ENCODE measurements around the gene CNPY1. TPM values are rescaled to one million over a fixed set of nuclear protein-coding genes. Genes with fewer than 3 reads are reported as not detected.

Gene CNPY1
- total RNA-seq, 2 experiments from 2014 or later: not detected

- Mint-ChIP-seq H3K36me3 (peaks cover 4% of the 10 kb centered on the region), H3K4me1 (peaks cover 11% of the 10 kb centered on the region), H3K9me3 (peaks cover 2% of the 10 kb centered on the region), H3K27ac (no peak overlapping the region), H3K27me3 (peaks cover 66% of the 10 kb centered on the region), H3K4me3 (no peak overlapping the region)
- DNase-seq (no peak), ATAC-seq (ENCODE audit: low read depth) (no peak)
- POLR2A ChIA-PET: no interaction called here
Measured at GRCh38 chr7:155513543-155514285, 32.6 kb downstream of the CNPY1 start.

DNA sequence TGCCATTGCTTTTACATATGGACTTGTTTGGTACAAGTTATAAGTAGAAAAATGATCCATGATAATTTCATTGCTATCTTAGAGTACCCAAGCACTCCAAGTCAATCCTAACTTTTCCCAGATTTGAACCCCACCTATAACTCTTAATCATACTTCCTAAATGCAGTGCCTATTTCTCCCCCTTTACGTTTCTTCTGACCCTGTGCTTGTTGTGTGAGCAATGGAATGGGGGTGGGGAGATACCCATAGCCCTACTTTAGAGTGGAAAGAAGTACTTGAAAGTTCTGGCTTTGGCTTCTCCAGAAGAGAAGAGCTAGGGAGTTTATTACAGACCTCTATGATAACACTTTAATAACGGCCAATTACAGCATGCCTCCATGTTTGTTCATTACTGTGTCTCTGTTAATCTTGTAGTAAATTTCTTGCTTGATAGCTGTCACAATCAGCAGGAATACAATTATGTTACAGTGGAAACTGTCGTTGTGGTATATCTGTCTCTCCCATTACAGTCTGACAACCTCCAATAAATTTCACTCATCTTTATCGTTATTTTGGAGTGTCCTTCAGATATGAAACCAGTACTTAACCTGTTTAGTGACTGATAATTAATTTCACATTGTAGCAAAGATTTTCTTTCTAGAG is 34.0 kb downstream of the CNPY1 start:
- H3K9me3 Mint-ChIP-seq: peaks cover 2% of the 10 kb centered on the region
- peaks cover 75% of the 10 kb centered on the region for H3K27me3 Mint-ChIP-seq
- POLR2A ChIA-PET: no interaction called here
- peaks cover 11% of the 10 kb centered on the region for H3K4me1 Mint-ChIP-seq
- no peak overlapping the region for H3K4me3 Mint-ChIP-seq
- ATAC-seq (ENCODE audit: low read depth) (no peak), DNase-seq (no peak)
- H3K36me3 Mint-ChIP-seq: peaks cover 4% of the 10 kb centered on the region
- no peak overlapping the region for H3K27ac Mint-ChIP-seq

- ATAC-seq (ENCODE audit: low read depth): no peak
- Mint-ChIP-seq H3K27ac (no peak overlapping the region), H3K27me3 (peaks cover 81% of the 10 kb centered on the region), H3K4me3 (no peak overlapping the region), H3K9me3 (peaks cover 2% of the 10 kb centered on the region), H3K36me3 (peaks cover 4% of the 10 kb centered on the region), H3K4me1 (peaks cover 16% of the 10 kb centered on the region)
- no peak for DNase-seq
- POLR2A ChIA-PET: no interaction called here
Measured at GRCh38 chr7:155511702-155511996, 34.7 kb downstream of the CNPY1 start.

- H3K9me3 Mint-ChIP-seq: peaks cover 2% of the 10 kb centered on the region
- peaks cover 87% of the 10 kb centered on the region for H3K27me3 Mint-ChIP-seq
- H3K36me3 Mint-ChIP-seq: peaks cover 4% of the 10 kb centered on the region
- POLR2A ChIA-PET: no interaction called here
- no peak overlapping the region for H3K4me3 Mint-ChIP-seq
- H3K4me1 Mint-ChIP-seq: peaks cover 16% of the 10 kb centered on the region
- ATAC-seq (ENCODE audit: low read depth): no peak
- no peak for DNase-seq
- no peak overlapping the region for H3K27ac Mint-ChIP-seq
Measured at GRCh38 chr7:155510975-155511701, 35.2 kb downstream of the CNPY1 start.

DNA sequence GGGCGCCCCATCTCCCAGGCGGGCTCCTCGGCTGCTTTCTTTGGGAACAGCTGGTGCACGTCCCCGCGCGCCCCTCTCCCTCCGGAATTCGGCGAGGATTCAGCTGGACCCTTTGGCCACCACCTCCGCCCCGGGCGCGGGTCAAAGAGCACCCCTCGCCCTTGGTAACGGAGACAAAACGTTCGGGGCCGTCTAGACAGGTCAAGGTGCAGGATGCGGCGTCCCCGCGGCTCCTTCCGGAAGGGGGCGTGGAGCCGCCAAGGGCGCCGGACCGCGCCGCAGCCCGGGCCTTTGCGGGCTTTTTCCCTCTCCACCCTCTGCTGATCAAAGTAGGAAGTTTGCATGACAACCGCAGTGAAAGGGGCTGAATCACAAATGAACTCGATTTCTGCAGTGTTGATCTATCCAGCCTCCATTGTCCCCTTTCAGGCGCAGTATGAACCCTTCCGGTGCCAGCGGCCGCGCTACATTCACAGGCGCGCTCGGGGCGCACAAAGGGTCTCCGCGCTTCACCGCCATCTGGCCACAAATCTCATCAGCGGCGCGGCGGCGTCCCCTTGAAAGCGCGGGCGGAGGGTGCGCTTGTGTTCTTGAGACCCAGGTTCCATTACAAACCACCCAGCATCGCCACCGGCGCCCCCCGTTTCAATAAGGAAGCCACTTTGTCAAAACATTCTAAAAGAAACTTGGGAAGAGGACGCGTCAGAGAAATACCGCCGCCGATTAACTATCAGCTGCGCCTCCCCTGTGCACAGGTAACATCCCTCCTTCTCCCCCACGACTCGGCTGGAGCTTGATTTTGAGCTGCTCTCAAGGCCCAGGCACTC is 36.4 kb downstream of the CNPY1 start:
- no peak for ATAC-seq (ENCODE audit: low read depth)
- H3K36me3 Mint-ChIP-seq: peaks cover 4% of the 10 kb centered on the region
- H3K4me1 Mint-ChIP-seq: peaks cover 16% of the 10 kb centered on the region
- peak overlapping the region; percentile 20 for H3K27ac Mint-ChIP-seq
- no peak for DNase-seq
- POLR2A ChIA-PET: no interaction called here
- H3K9me3 Mint-ChIP-seq: peaks cover 2% of the 10 kb centered on the region
- H3K4me3 Mint-ChIP-seq: peak overlapping the region; percentile 51
- peaks cover 89% of the 10 kb centered on the region for H3K27me3 Mint-ChIP-seq

GRCh38 chr7:155509359-155509724 is 37.0 kb downstream of the CNPY1 start:
- POLR2A ChIA-PET: no interaction called here
- H3K9me3 Mint-ChIP-seq: peaks cover 2% of the 10 kb centered on the region
- peak overlapping the region; percentile 80 for H3K27ac Mint-ChIP-seq
- H3K4me3 Mint-ChIP-seq: peak overlapping the region; percentile 76
- peaks cover 16% of the 10 kb centered on the region for H3K4me1 Mint-ChIP-seq
- H3K27me3 Mint-ChIP-seq: peaks cover 92% of the 10 kb centered on the region
- H3K36me3 Mint-ChIP-seq: peaks cover 4% of the 10 kb centered on the region
- no peak for ATAC-seq (ENCODE audit: low read depth)
- DNase-seq: no peak

DNA sequence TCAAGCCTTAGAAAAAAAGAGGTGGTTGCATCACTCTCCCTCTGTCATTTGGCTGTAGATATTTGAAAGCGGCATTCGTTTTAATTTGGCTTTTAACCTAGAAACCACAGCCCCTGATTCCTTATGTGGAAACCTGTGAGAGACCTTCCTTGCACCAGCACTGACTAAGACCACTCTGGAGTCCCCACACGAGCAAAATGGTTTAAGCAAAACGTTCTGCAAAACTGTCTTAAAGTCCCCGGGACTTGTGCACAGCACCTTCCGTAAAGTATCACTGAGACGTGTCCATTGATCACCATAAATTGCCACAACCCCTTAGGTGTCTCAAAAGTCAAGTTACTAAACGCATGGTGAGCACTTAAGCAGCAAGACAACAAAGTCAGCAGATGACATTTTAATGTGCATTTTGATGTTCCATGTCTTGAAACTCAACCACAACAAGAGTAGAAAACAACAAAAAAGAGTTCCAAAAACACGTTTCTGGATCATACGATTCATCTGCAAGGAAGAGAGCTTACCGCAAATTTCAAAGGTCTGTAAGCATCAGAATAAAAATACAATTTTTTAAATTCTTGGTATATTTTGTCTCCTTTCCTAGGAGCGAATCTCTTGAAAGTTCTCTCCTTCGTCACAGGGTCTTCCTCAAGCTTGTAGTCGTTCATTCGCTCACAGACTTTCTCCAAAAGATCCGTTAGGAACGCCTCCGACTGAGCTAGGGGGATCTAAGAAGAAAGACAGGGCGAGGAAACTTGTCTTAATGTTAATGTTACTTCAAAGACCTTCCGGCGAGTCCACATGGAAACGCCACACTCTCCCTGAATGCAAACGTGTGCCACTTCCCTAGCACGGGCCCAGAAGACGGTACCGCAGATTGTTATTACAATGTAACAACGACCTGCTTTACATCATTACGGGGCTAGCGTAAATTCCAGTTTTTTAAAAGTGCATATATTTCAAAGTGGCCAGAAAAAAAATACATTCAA is 37.7 kb downstream of the CNPY1 start:
- peaks cover 92% of the 10 kb centered on the region for H3K27me3 Mint-ChIP-seq

GRCh38 chr7:155507576-155507975 is 38.8 kb downstream of the CNPY1 start:
- POLR2A ChIA-PET: no interaction called here
- H3K4me1 Mint-ChIP-seq: peaks cover 16% of the 10 kb centered on the region
- no peak overlapping the region for H3K4me3 Mint-ChIP-seq
- no peak for ATAC-seq (ENCODE audit: low read depth)
- no peak for DNase-seq
- no peak overlapping the region for H3K27ac Mint-ChIP-seq
- peaks cover 94% of the 10 kb centered on the region for H3K27me3 Mint-ChIP-seq
- peaks cover 4% of the 10 kb centered on the region for H3K36me3 Mint-ChIP-seq
- peaks cover 2% of the 10 kb centered on the region for H3K9me3 Mint-ChIP-seq

More for the DNA sequence above, 37.7 kb downstream of the CNPY1 start:
- peak overlapping the region; percentile 80 for H3K27ac Mint-ChIP-seq
- DNase-seq (no peak), ATAC-seq (ENCODE audit: low read depth) (no peak)
- peaks cover 2% of the 10 kb centered on the region for H3K9me3 Mint-ChIP-seq
- H3K36me3 Mint-ChIP-seq: peaks cover 4% of the 10 kb centered on the region
- POLR2A ChIA-PET: no interaction called here
- H3K4me3 Mint-ChIP-seq: peak overlapping the region; percentile 76
- peaks cover 16% of the 10 kb centered on the region for H3K4me1 Mint-ChIP-seq

GRCh38 chr7:155506854-155507337 is 39.5 kb downstream of the CNPY1 start:
- POLR2A ChIA-PET: no interaction called here
- DNase-seq (no peak), ATAC-seq (ENCODE audit: low read depth) (no peak)
- no peak overlapping the region for H3K27ac Mint-ChIP-seq
- peaks cover 16% of the 10 kb centered on the region for H3K4me1 Mint-ChIP-seq
- H3K4me3 Mint-ChIP-seq: no peak overlapping the region
- peaks cover 4% of the 10 kb centered on the region for H3K36me3 Mint-ChIP-seq
- H3K27me3 Mint-ChIP-seq: peaks cover 93% of the 10 kb centered on the region
- H3K9me3 Mint-ChIP-seq: peaks cover 2% of the 10 kb centered on the region

DNA sequence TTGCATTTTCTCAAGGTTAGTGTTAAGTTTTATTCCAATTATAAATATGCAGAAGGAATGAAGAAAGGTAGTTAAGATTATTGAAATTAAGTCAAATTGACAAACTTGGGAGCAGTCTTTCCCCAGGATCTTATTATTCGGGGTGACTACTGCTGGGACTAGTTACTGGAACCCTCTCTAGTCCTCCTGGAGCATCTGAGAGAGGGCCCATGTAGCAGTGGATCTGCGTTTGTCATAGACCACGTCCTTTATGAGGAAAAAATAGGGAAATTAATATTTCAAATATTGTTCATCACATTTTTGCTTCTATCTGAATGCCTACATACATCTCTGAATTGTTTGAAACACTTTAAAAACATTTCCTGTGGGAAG is 41.0 kb downstream of the CNPY1 start:
- no peak for ATAC-seq (ENCODE audit: low read depth)

DNA sequence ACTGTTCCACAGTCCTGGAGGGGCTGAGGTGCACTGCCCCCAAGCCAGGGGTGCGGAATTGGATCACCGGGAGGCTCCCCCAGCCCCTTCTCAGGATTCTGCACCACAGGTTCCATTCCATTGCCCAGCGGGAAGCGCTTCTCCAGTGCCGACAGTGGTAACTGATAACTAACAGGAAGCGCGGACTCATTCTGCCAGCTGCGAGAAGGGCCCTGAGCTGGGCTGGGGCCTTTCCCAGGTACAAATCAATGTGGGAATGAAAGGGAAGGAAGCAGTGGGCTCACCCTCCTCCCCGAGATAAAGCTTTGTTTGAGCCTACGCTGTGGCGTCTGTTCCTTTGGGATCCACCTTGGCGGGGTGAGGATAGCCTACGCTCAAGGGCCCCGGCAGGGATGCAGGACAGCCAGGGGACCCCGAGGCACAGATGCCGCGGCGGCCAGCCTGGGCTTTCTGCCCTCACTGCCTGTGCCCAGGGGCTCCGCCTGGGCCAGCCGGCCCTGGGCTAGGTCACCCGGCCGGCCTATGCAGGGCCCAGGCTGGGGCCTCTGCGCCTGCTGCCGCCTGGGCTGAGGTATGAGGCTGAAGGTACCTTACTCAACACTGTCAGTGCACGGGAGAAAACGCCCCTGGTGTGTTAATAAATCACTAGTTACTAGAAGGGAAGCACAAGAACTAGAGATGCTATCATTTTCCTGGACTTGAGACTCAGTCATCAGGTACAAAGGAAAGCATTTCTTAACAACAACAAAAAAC is 49.0 kb downstream of the CNPY1 start:
- H3K36me3 Mint-ChIP-seq: no peaks in the 10 kb centered on the region
- ATAC-seq (ENCODE audit: low read depth): no peak
- no peak overlapping the region for H3K27ac Mint-ChIP-seq
- H3K4me3 Mint-ChIP-seq: no peak overlapping the region
- H3K9me3 Mint-ChIP-seq: no peaks in the 10 kb centered on the region
- POLR2A ChIA-PET: no interaction called here
- no peaks in the 10 kb centered on the region for H3K4me1 Mint-ChIP-seq
- no peak for DNase-seq
- peaks cover 39% of the 10 kb centered on the region for H3K27me3 Mint-ChIP-seq

More for the DNA sequence above, 41.0 kb downstream of the CNPY1 start:
- POLR2A ChIA-PET: no interaction called here
- H3K9me3 Mint-ChIP-seq: peaks cover 2% of the 10 kb centered on the region
- H3K36me3 Mint-ChIP-seq: peaks cover 4% of the 10 kb centered on the region
- no peak for DNase-seq
- no peak overlapping the region for H3K27ac Mint-ChIP-seq
- H3K27me3 Mint-ChIP-seq: peaks cover 90% of the 10 kb centered on the region
- H3K4me1 Mint-ChIP-seq: peaks cover 15% of the 10 kb centered on the region
- no peak overlapping the region for H3K4me3 Mint-ChIP-seq

All from activated naive CD8-positive, alpha-beta T cell treated with anti-CD3 and anti-CD28 coated beads, Interleukin-2, amount 10 ng/mL, durations not matched to agents 7 days and 5 days (primary cell).